NCI-H2196 (cell line): Measurements from ENCODE around the gene CTSD.
A peak's percentile ranks its signal among the peaks of the same experiment; 100 is the strongest.

Experiments used
- DNase-seq: peaks from one replicate; lab custom pipeline; 2025; ENCODE audit not compliant: unreplicated experiment; lab: John Stamatoyannopoulos, UW

CTSD gene

GRCh38 chr11:1782831-1783724, 19.4 kb upstream of the CTSD start:
- DNase-seq, result no peak

GRCh38 chr11:1782031-1782590, 18.4 kb upstream of the CTSD start:
- DNase-seq, result no peak

GRCh38 chr11:1781593-1781975, 17.9 kb upstream of the CTSD start:
- DNase-seq, result no peak

- no peak for DNase-seq
These were observed 17.2 kb upstream of the CTSD start for GRCh38 chr11:1780700-1781592.

- no peak for DNase-seq
These were observed 16.3 kb upstream of the CTSD start for GRCh38 chr11:1779806-1780699.

GRCh38 chr11:1779034-1779805, 15.5 kb upstream of the CTSD start:
- no peak for DNase-seq

- no peak for DNase-seq
These were observed 14.6 kb upstream of the CTSD start for GRCh38 chr11:1778141-1778911.

GRCh38 chr11:1777737-1778136, 14.0 kb upstream of the CTSD start:
- no peak for DNase-seq

GRCh38 chr11:1776944-1777715, 13.4 kb upstream of the CTSD start:
- no peak for DNase-seq

- no peak for DNase-seq
These were observed 12.7 kb upstream of the CTSD start for GRCh38 chr11:1776331-1776851.

- no peak for DNase-seq
These were observed 11.2 kb upstream of the CTSD start for GRCh38 chr11:1774886-1775285.

GRCh38 chr11:1773994-1774550, 10.3 kb upstream of the CTSD start:
- DNase-seq, result no peak

- DNase-seq, result no peak
These were observed 9.6 kb upstream of the CTSD start for GRCh38 chr11:1773131-1773993.

- DNase-seq, result peak; percentile 43
These were observed 8.8 kb upstream of the CTSD start for GRCh38 chr11:1772270-1773130.

- DNase-seq, result no peak
These were observed 8.0 kb upstream of the CTSD start for GRCh38 chr11:1771700-1772099.

- DNase-seq, result no peak
These were observed 7.5 kb upstream of the CTSD start for GRCh38 chr11:1771273-1771672.
